LNCaP clone FGC (cell line): Measurements from ENCODE around the gene VANGL1.

ENCODE experiments used
- DNase-seq: peaks from one replicate; pipeline ENCODE4 v3.0.0-alpha.2; 2011; ENCODE audit warnings: low read depth
- H3K4me3 ChIP-seq: 2 replicates; pipeline ENCODE4 v1.5.1; 2011; ENCODE audit warnings: mild to moderate bottlenecking, low read depth, low read length, control low read depth
- TF ChIP-seq, protein P1 (sequence below): IDR thresholded peaks from 2 replicates; pipeline ENCODE4 v1.5.1; 2012; ENCODE audit warnings: mild to moderate bottlenecking; ENCODE audit not compliant: control insufficient read depth, insufficient read depth; ENCODE audit errors: extremely low read depth

The VANGL1 gene

DNA sequence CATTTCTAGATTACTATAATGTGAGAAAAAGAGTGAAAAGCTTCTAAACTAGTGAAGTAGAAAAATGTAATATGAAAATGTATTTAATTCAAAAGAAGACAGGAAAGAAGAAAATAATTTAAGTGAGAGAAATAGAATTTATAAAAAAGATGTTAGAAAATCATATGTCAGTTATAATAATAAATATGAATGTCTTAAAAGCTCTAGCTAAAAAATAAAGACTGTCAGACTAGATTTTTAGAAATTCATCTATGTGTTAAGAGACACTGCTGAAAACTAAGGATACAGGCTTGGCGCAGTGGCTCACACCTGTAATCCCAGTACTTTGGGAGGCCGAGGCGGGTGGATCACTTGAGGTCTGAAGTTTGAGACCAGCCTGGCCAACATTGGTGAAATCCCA lies 37.3 kb upstream of the VANGL1 start:
- DNase-seq, result no peak
- TF ChIP-seq, protein P1, sequence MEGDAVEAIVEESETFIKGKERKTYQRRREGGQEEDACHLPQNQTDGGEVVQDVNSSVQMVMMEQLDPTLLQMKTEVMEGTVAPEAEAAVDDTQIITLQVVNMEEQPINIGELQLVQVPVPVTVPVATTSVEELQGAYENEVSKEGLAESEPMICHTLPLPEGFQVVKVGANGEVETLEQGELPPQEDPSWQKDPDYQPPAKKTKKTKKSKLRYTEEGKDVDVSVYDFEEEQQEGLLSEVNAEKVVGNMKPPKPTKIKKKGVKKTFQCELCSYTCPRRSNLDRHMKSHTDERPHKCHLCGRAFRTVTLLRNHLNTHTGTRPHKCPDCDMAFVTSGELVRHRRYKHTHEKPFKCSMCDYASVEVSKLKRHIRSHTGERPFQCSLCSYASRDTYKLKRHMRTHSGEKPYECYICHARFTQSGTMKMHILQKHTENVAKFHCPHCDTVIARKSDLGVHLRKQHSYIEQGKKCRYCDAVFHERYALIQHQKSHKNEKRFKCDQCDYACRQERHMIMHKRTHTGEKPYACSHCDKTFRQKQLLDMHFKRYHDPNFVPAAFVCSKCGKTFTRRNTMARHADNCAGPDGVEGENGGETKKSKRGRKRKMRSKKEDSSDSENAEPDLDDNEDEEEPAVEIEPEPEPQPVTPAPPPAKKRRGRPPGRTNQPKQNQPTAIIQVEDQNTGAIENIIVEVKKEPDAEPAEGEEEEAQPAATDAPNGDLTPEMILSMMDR, result no peak
- H3K4me3 ChIP-seq, result no peak overlapping the region

DNA sequence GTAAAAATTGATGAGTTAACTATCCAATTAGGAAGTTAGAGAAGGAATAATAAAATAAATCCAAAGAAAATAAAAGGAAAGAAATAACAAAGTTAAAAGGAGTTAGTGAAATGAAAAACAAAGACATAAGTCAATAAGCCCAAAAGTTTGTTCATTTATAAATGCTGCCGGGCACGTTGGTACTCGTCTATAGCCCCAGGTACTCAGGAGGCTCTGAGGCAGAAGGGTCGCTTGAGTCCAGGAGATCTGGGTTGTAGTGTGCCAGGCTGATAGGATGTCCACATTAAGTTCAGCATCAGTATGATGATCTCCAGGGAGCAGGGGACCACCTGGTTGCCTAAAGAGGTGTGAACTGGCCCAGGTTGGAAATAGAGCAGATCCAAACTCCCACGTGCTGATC lies 35.5 kb upstream of the VANGL1 start:
- TF ChIP-seq, protein P1, result no peak
- no peak for DNase-seq
- H3K4me3 ChIP-seq, result no peak overlapping the region

DNA sequence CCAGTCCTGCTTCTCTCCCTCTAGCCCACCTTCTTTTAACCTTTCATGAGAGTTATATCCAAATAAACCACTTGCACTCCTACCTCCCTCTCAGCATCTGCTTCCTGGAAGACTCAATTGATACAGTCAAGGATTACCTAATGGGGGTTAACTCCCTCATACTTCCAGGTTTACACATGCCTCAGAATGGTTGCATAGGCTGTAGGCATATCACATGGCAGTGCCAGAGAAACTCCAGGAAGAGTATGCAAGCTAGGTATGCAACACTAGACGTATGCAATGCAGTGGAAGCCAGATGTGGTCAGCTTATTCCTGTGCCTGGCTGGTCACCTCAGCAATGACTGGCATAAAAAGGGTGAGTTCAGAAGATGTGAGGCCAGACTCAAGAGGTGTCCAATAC lies 32.7 kb upstream of the VANGL1 start:
- no peak for DNase-seq
- TF ChIP-seq, protein P1, result no peak
- H3K4me3 ChIP-seq, result no peak overlapping the region

DNA sequence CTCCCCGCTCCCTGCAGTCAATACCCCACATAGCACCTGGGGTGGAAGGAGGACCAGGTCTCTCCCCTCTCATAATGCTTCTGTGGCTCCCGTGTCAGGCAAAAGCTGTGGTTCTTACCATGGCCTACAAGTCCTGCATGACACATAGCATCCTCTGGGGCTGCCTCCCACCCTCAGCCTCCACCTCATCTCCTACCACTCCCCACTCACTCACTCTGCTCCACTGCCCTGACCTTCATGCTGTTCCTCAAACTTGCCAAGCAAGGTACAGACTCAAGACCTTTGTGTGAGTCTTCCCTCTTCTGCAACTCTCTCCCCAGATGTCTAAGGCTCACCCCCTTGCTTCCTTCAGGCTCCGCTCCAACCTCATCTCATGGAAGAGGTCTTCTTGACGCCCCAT lies 28.0 kb upstream of the VANGL1 start:
- TF ChIP-seq, protein P1, result no peak
- H3K4me3 ChIP-seq, result no peak overlapping the region
- DNase-seq, result no peak

DNA sequence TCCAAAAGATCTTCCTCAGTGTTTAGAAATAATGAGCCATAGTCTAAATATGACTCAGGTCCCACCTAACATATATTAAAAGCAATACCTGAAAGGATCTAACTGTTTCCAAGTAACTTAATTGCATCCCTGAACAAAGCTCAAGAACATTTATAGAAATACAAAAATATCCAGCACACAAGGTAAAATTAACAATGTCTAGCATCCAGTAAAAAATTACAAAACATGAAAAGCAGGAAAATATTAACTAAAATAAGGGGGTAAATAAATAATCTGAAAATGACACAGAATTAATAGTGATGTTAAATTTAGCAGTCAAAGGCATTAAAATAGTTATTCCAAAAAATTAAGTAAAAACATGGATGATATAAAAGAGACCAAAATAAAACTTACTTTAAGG lies 21.3 kb upstream of the VANGL1 start:
- TF ChIP-seq, protein P1, result no peak
- no peak for DNase-seq
- H3K4me3 ChIP-seq, result no peak overlapping the region

DNA sequence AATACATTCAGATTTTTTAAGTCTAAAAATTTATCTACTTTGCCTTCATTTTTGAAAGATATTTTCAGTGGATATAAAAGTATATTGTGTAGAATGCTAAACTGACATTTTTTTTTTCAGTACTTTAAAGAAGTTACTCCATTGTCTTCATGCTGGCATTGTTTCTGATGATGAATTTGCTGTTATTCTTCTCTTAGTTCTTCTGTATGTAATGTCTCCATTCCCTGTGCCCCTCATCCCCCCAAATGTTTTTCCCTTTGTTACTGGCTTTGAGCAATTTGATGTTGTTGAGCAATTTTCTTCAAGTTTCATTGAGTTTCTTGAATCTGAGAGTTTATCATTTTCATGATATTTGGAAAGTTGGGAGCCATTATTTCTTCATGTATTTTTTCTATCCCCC lies 20.8 kb upstream of the VANGL1 start:
- DNase-seq, result no peak
- no peak overlapping the region for H3K4me3 ChIP-seq
- TF ChIP-seq, protein P1, result no peak

DNA sequence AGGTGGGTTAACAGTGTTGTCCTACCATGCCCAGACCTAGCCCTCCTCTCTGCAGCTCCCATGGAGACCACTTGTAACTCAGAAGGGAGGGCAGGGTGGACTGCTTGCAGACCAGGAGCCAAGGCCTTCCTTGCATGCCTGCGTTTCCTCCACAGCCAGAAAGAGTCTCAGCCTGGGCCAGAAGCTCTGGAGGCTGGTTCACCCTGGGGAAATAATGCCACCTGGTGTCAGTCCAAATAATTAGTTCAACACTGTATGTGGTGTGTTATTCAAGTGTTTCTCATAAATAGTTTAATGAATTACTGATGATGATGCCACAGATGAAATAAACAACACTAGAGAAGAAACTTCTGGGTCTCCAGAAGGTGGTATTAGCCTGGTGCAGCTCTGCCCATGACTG lies 16.9 kb upstream of the VANGL1 start:
- no peak for DNase-seq
- no peak overlapping the region for H3K4me3 ChIP-seq
- TF ChIP-seq, protein P1, result peak; percentile 30
